GM12878 (cell line): Measurements from ENCODE around the gene UGT1A6.

ENCODE experiments used
- CEBPB ChIP-seq, 2 experiments: fragments of 150-350 bp in 1 of 2; IDR thresholded peaks; 2 replicates each; pipeline ENCODE4 v1.6.1; 2012 to 2014; ENCODE audit warnings: low read depth in 2 of 2, low read length in 2 of 2, borderline replicate concordance in 1 of 2, inconsistent platforms in 1 of 2
- CHD2 ChIP-seq: IDR thresholded peaks from 2 replicates; pipeline ENCODE4 v1.6.1; 2011; ENCODE audit warnings: low read depth, low read length, improper control_type of control experiment, borderline replicate concordance
- EP300 ChIP-seq, 2 experiments: fragments of 150-350 bp in 1 of 2; IDR thresholded peaks; 2 replicates each; pipeline ENCODE4 v1.6.1; 2011 to 2012; ENCODE audit warnings: low read depth in 2 of 2, low read length in 2 of 2, borderline replicate concordance in 1 of 2, improper control_type of control experiment in 1 of 2, inconsistent platforms in 1 of 2; ENCODE audit not compliant: control insufficient read depth in 1 of 2
- EZH2 ChIP-seq: IDR thresholded peaks from 2 replicates; pipeline ENCODE4 v1.6.1; 2012; ENCODE audit warnings: low read depth, mild to moderate bottlenecking, control low read depth, inconsistent platforms, low read length, borderline replicate concordance; ENCODE audit not compliant: control insufficient read depth
- LARP7 ChIP-seq: fragments of 450-650 bp; IDR thresholded peaks from 2 replicates; pipeline ENCODE4 v1.6.1; 2017; ENCODE audit warnings: mild to moderate bottlenecking
- MYC ChIP-seq: IDR thresholded peaks from 2 replicates; pipeline ENCODE4 v1.6.1; 2011; ENCODE audit warnings: mild to moderate bottlenecking, low read length, moderate library complexity, inconsistent platforms; ENCODE audit not compliant: insufficient read depth, insufficient replicate concordance, insufficient read length, severe bottlenecking
- POLR2A ChIP-seq: IDR thresholded peaks from 2 replicates; pipeline ENCODE4 v1.6.1; 2011; ENCODE audit warnings: low read depth, mild to moderate bottlenecking, low read length
- SMC3 ChIP-seq: IDR thresholded peaks from 2 replicates; pipeline ENCODE4 v1.6.1; 2011; ENCODE audit warnings: low read length, improper control_type of control experiment, borderline replicate concordance
- SP1 ChIP-seq: IDR thresholded peaks from one replicate; pipeline ENCODE4 v1.6.1; 2011; ENCODE audit warnings: low read depth, low read length
- ZBTB11 ChIP-seq: fragments of 450-650 bp; formaldehyde crosslinking; IDR thresholded peaks from 2 replicates; pipeline ENCODE4 v1.5.0; 2022; ENCODE audit warnings: mild to moderate bottlenecking, missing genetic modification characterization
- ZZZ3 ChIP-seq: IDR thresholded peaks from 2 replicates; pipeline ENCODE4 v1.6.1; 2011; ENCODE audit warnings: low read depth; ENCODE audit not compliant: control insufficient read depth, insufficient read length
- TF ChIP-seq, protein P1 (sequence below), 3 experiments: IDR thresholded peaks in 2 of 3; conservative IDR thresholded peaks in 1 of 3; 2 replicates each; pipeline ENCODE4 v1.5.1; 2011; ENCODE audit warnings: low read depth in 3 of 3, low read length in 3 of 3, mild to moderate bottlenecking in 3 of 3, control low read depth in 2 of 3, moderate library complexity in 2 of 3, inconsistent platforms in 1 of 3, mixed read lengths in 1 of 3; ENCODE audit not compliant: control insufficient read depth in 2 of 3, insufficient read depth in 1 of 3; ENCODE audit errors: extremely low read depth in 1 of 3

- no peak for TF ChIP-seq CHD2
- TF ChIP-seq, protein P1, sequence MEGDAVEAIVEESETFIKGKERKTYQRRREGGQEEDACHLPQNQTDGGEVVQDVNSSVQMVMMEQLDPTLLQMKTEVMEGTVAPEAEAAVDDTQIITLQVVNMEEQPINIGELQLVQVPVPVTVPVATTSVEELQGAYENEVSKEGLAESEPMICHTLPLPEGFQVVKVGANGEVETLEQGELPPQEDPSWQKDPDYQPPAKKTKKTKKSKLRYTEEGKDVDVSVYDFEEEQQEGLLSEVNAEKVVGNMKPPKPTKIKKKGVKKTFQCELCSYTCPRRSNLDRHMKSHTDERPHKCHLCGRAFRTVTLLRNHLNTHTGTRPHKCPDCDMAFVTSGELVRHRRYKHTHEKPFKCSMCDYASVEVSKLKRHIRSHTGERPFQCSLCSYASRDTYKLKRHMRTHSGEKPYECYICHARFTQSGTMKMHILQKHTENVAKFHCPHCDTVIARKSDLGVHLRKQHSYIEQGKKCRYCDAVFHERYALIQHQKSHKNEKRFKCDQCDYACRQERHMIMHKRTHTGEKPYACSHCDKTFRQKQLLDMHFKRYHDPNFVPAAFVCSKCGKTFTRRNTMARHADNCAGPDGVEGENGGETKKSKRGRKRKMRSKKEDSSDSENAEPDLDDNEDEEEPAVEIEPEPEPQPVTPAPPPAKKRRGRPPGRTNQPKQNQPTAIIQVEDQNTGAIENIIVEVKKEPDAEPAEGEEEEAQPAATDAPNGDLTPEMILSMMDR (IDR thresholded peaks at IDR 0.05 in 2 of 3, conservative IDR thresholded peaks at IDR 0.05 in 1 of 3; ENCODE audit: control insufficient read depth in 2 of 3, extremely low read depth in 1 of 3, insufficient read depth in 1 of 3, low read depth in 3 of 3, low read length in 3 of 3): no peak
- TF ChIP-seq SP1: no peak
- no peak for TF ChIP-seq POLR2A
- TF ChIP-seq ZZZ3: no peak
- TF ChIP-seq MYC: no peak
- no peak for TF ChIP-seq EP300 (IDR thresholded peaks at IDR 0.05; ENCODE audit: borderline replicate concordance in 1 of 2, control insufficient read depth in 1 of 2, low read depth in 2 of 2, low read length in 2 of 2)
- no peak for TF ChIP-seq EZH2
- no peak for TF ChIP-seq SMC3
- no peak for TF ChIP-seq CEBPB (IDR thresholded peaks at IDR 0.05; ENCODE audit: borderline replicate concordance in 1 of 2, low read depth in 2 of 2, low read length in 2 of 2)
- TF ChIP-seq LARP7: no peak
- TF ChIP-seq ZBTB11 (CRISPR knock-in tag): no peak
Observed at GRCh38 chr2:233651430-233651829, 41.3 kb upstream of the UGT1A6 start.
